HG02678 (cell line): ENCODE results near the gene SLC25A39.
"Not testable (repeated sequence)": the region's sequence is repeated elsewhere in the genome, so short reads cannot be mapped to it uniquely, and the experiment has no call there.

Experiments
- ATAC-seq: cut with Tn5 transposase; IDR thresholded peaks from one replicate; pipeline ENCODE4 v1.9.1; 2021; ENCODE audit warnings: mild to moderate bottlenecking, moderate library complexity; ENCODE audit not compliant: unreplicated experiment

The SLC25A39 gene

GRCh38 chr17:44335968-44336367 lies 11.3 kb upstream of the SLC25A39 start:
- no peak for ATAC-seq

GRCh38 chr17:44335564-44335963 lies 10.9 kb upstream of the SLC25A39 start:
- ATAC-seq = no peak

- ATAC-seq = no peak
Measured at GRCh38 chr17:44334727-44335126, 10.1 kb upstream of the SLC25A39 start.

- no peak for ATAC-seq
Measured at GRCh38 chr17:44334315-44334714, 9.7 kb upstream of the SLC25A39 start.

GRCh38 chr17:44333371-44333770 lies 8.7 kb upstream of the SLC25A39 start:
- ATAC-seq = no peak

- no peak for ATAC-seq
Measured at GRCh38 chr17:44331249-44331760, 6.7 kb upstream of the SLC25A39 start.

GRCh38 chr17:44330263-44330662 lies 5.6 kb upstream of the SLC25A39 start:
- ATAC-seq = not testable (repeated sequence)

GRCh38 chr17:44329516-44329915 lies 4.9 kb upstream of the SLC25A39 start:
- ATAC-seq = not testable (repeated sequence)

GRCh38 chr17:44327715-44328449 lies 3.3 kb upstream of the SLC25A39 start:
- ATAC-seq = no peak

- peak; percentile 59 for ATAC-seq
Measured at GRCh38 chr17:44326861-44327444, 2.3 kb upstream of the SLC25A39 start.

GRCh38 chr17:44324092-44324570 lies 492 bp downstream of the SLC25A39 start:
- no peak for ATAC-seq

- no peak for ATAC-seq
Measured at GRCh38 chr17:44323359-44324091, 1.1 kb downstream of the SLC25A39 start.

- ATAC-seq = no peak
Measured at GRCh38 chr17:44322236-44322895, 2.3 kb downstream of the SLC25A39 start.

- ATAC-seq = no peak
Measured at GRCh38 chr17:44321246-44322120, 3.1 kb downstream of the SLC25A39 start.

- no peak for ATAC-seq
Measured at GRCh38 chr17:44320066-44320465, 4.6 kb downstream of the SLC25A39 start.

GRCh38 chr17:44318077-44318892 lies 6.3 kb downstream of the SLC25A39 start:
- ATAC-seq = no peak

- no peak for ATAC-seq
Measured at GRCh38 chr17:44317545-44317944, 7.1 kb downstream of the SLC25A39 start.

GRCh38 chr17:44315760-44316731 lies 8.6 kb downstream of the SLC25A39 start:
- ATAC-seq = no peak
